Measurements from ENCODE around the gene FRMD4B. TPM values are rescaled to one million over a fixed set of nuclear protein-coding genes. Genes with fewer than 3 reads are reported as not detected.

Gene FRMD4B
- total and polyA plus RNA-seq, 10 of the 15 experiments (the other 5 are each of a cell fraction or from before 2014, with no cell fraction given): 3.9 to 11.4 (median 8.0) TPM

DNA sequence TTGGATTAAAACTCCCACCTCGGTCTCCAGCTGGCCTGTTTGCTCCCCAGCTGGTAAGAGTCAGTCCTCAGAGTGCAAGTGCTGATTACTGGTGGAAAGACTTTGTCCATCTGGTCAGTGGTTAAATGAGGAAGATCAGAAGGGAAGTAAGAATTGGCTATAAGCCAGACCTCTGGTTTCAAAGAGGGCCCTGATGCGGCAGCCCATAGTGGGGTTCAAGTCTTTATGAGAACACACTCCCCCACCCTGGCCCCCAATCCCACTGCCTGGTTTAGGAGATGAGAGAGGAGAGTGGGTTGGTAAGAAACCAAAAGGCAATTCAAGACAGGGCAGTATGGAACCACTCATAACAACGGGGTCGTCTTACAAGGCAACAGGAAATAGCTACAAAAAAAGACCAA, 65.0 kb downstream of the FRMD4B start (continued):
- 0 out of 2 replicates have a peak, but pooled peaks have one; percentile 32 for TF ChIP-seq TCF3 (IDR thresholded peaks at IDR 0.05; ENCODE audit: borderline replicate concordance, insufficient read depth, low read depth, low read length)
- TF ChIP-seq IRF3 (IDR thresholded peaks at IDR 0.05): no peak
- TF ChIP-seq NBN (IDR thresholded peaks at IDR 0.05): 0 out of 2 replicates have a peak, but pooled peaks have one; percentile 45
- TF ChIP-seq PAX8 (IDR thresholded peaks at IDR 0.05): no peak
- no peak for TF ChIP-seq SMC3 (IDR thresholded peaks at IDR 0.05; ENCODE audit: borderline replicate concordance, low read length)
- TF ChIP-seq ATF2 (IDR thresholded peaks at IDR 0.05; ENCODE audit: low read length): peak; percentile 24; the same call in 1 of the 2 replicates
- TF ChIP-seq MEF2B (IDR thresholded peaks at IDR 0.05; ENCODE audit: partially characterized antibody, poor library complexity, severe bottlenecking): peak; percentile 49
- TF ChIP-seq EZH2 (IDR thresholded peaks at IDR 0.05; ENCODE audit: borderline replicate concordance, control insufficient read depth, low read depth, low read length): no peak
- TF ChIP-seq TBL1XR1 (IDR thresholded peaks at IDR 0.05; ENCODE audit: low read depth, low read length): 0 out of 2 replicates have a peak, but pooled peaks have one; percentile 26
- TF ChIP-seq NFYB (IDR thresholded peaks at IDR 0.05; ENCODE audit: insufficient read depth, low read depth, low read length): peak; percentile 34; the same call in 1 of the 2 replicates
- peak in 1 of 2 experiments; percentile 31; a peak in 1 of 4 replicates for TF ChIP-seq ETV6 (conservative IDR thresholded peaks at IDR 0.05 in 1 of 2, IDR thresholded peaks at IDR 0.05 in 1 of 2; ENCODE audit: borderline replicate concordance in 1 of 2, low read depth in 1 of 2)
- TF ChIP-seq, protein P1, sequence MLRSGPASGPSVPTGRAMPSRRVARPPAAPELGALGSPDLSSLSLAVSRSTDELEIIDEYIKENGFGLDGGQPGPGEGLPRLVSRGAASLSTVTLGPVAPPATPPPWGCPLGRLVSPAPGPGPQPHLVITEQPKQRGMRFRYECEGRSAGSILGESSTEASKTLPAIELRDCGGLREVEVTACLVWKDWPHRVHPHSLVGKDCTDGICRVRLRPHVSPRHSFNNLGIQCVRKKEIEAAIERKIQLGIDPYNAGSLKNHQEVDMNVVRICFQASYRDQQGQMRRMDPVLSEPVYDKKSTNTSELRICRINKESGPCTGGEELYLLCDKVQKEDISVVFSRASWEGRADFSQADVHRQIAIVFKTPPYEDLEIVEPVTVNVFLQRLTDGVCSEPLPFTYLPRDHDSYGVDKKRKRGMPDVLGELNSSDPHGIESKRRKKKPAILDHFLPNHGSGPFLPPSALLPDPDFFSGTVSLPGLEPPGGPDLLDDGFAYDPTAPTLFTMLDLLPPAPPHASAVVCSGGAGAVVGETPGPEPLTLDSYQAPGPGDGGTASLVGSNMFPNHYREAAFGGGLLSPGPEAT (IDR thresholded peaks at IDR 0.05; ENCODE audit: low read depth): peak; percentile 64
- 0 out of 4 replicates have a peak, but pooled peaks of 1 of the 2 experiments have one; percentile 21 for TF ChIP-seq BHLHE40 (IDR thresholded peaks at IDR 0.05; ENCODE audit: borderline replicate concordance in 1 of 2, low read depth in 2 of 2, low read length in 1 of 2)
- peak; percentile 78; the same call in 1 of the 2 replicates for TF ChIP-seq DPF2 (IDR thresholded peaks at IDR 0.05)
- TF ChIP-seq TCF7 (IDR thresholded peaks at IDR 0.05; ENCODE audit: borderline replicate concordance): no peak
- no peak for TF ChIP-seq SP1 (IDR thresholded peaks at IDR 0.05; ENCODE audit: low read depth, low read length)
- no peak for TF ChIP-seq MYB (IDR thresholded peaks at IDR 0.05; ENCODE audit: borderline replicate concordance, low read depth, low read length)
- no peak for TF ChIP-seq YY1 (IDR thresholded peaks at IDR 0.05; ENCODE audit: low read depth, low read length)
- peak; percentile 64; the same call in 1 of the 2 replicates for TF ChIP-seq NFIC (IDR thresholded peaks at IDR 0.05; ENCODE audit: low read depth, low read length)
- TF ChIP-seq MLLT1 (IDR thresholded peaks at IDR 0.05): no peak
- TF ChIP-seq BMI1 (IDR thresholded peaks at IDR 0.05; ENCODE audit: borderline replicate concordance): 0 out of 2 replicates have a peak, but pooled peaks have one; percentile 10
- no peak for TF ChIP-seq ZZZ3 (IDR thresholded peaks at IDR 0.05; ENCODE audit: control insufficient read depth, insufficient read length, low read depth)
- TF ChIP-seq ZNF24 (IDR thresholded peaks at IDR 0.05): no peak
- TF ChIP-seq EED (IDR thresholded peaks at IDR 0.05; ENCODE audit: low read depth): peak; percentile 47
- peak; percentile 80 to 82 for TF ChIP-seq IKZF2 (IDR thresholded peaks at IDR 0.05)
- peak; percentile 90 for TF ChIP-seq SMAD1 (IDR thresholded peaks at IDR 0.05; ENCODE audit: low read depth, partially characterized antibody)
- peak; percentile 30; the same call in 1 of the 3 replicates for TF ChIP-seq POU2F2 (IDR thresholded peaks at IDR 0.05; ENCODE audit: borderline replicate concordance, low read depth, low read length)
